Astrocyte (in vitro differentiated cells and primary cell): ENCODE results near the gene ROPN1. TPM values are rescaled to one million over a fixed set of nuclear protein-coding genes. Genes with fewer than 3 reads are reported as not detected.

ENCODE experiments used
- DNase-seq: peaks from one replicate; pipeline ENCODE4 v3.0.0-alpha.2; 2010; ENCODE audit warnings: low read depth
- FAIRE-seq: peaks from 2 replicates; lab custom pipeline; 2011; peaks lifted over from hg19 to GRCh38; lab: Jason Lieb, UNC
- H2AFZ ChIP-seq: 2 replicates; pipeline ENCODE4 v1.6.0; 2012; ENCODE audit warnings: low read depth, low read length, inconsistent platforms
- H3K27ac ChIP-seq: 2 replicates; pipeline ENCODE4 v1.5.1; 2011; ENCODE audit warnings: low read depth, low read length, inconsistent platforms
- H3K27me3 ChIP-seq: 2 replicates; pipeline ENCODE4 v1.6.0; 2011; ENCODE audit warnings: low read length, inconsistent platforms; ENCODE audit not compliant: insufficient read depth
- H3K36me3 ChIP-seq: 2 replicates; pipeline ENCODE4 v1.5.1; 2011; ENCODE audit warnings: low read length, inconsistent platforms; ENCODE audit not compliant: insufficient read depth
- H3K4me1 ChIP-seq: 2 replicates; pipeline ENCODE4 v1.5.1; 2011; ENCODE audit warnings: low read length, inconsistent platforms; ENCODE audit not compliant: insufficient read depth
- H3K4me2 ChIP-seq: 2 replicates; pipeline ENCODE4 v1.6.0; 2012; ENCODE audit warnings: low read length, inconsistent platforms
- H3K4me3 ChIP-seq: 2 replicates; pipeline ENCODE4 v1.5.1; 2011; ENCODE audit warnings: low read depth, mild to moderate bottlenecking, low read length, inconsistent platforms; ENCODE audit not compliant: insufficient read depth
- H3K79me2 ChIP-seq: 2 replicates; pipeline ENCODE4 v1.6.0; 2012; ENCODE audit warnings: mild to moderate bottlenecking, low read length, inconsistent platforms; ENCODE audit not compliant: insufficient read depth
- H3K9ac ChIP-seq: 2 replicates; pipeline ENCODE4 v1.6.0; 2012; ENCODE audit warnings: mild to moderate bottlenecking, low read length, inconsistent platforms
- H3K9me3 ChIP-seq: 2 replicates; pipeline ENCODE4 v1.5.1; 2012; ENCODE audit warnings: low read depth, mild to moderate bottlenecking, low read length, inconsistent platforms; ENCODE audit not compliant: insufficient read depth
- H4K20me1 ChIP-seq: 2 replicates; pipeline ENCODE4 v1.6.0; 2012; ENCODE audit warnings: low read length, inconsistent platforms; ENCODE audit not compliant: insufficient read depth
- H3K27ac Mint-ChIP-seq: one replicate; pipeline ENCODE4 v1.8.0; 2021; ENCODE audit warnings: mild to moderate bottlenecking, mixed read lengths; ENCODE audit not compliant: unreplicated experiment
- H3K27me3 Mint-ChIP-seq: one replicate; pipeline ENCODE4 v1.8.0; 2021; ENCODE audit warnings: low read depth, mixed read lengths; ENCODE audit not compliant: unreplicated experiment
- H3K36me3 Mint-ChIP-seq: one replicate; pipeline ENCODE4 v1.8.0; 2021; ENCODE audit warnings: low read depth, mixed read lengths; ENCODE audit not compliant: unreplicated experiment
- H3K4me1 Mint-ChIP-seq: one replicate; pipeline ENCODE4 v1.8.0; 2021; ENCODE audit warnings: low read depth, mixed read lengths; ENCODE audit not compliant: unreplicated experiment
- H3K4me3 Mint-ChIP-seq: one replicate; pipeline ENCODE4 v1.8.0; 2021; ENCODE audit warnings: mild to moderate bottlenecking, moderate library complexity, mixed read lengths; ENCODE audit not compliant: unreplicated experiment
- H3K9me3 Mint-ChIP-seq: one replicate; pipeline ENCODE4 v1.8.0; 2021; ENCODE audit warnings: mild to moderate bottlenecking, mixed read lengths; ENCODE audit not compliant: unreplicated experiment
- CTCF ChIP-seq: IDR thresholded peaks from 2 replicates; pipeline ENCODE4 v1.5.1; 2011; ENCODE audit warnings: low read depth, mild to moderate bottlenecking, inconsistent platforms, low read length, moderate library complexity; ENCODE audit not compliant: insufficient read depth
- EZH2 ChIP-seq: IDR thresholded peaks from 2 replicates; pipeline ENCODE4 v1.6.1; 2012; ENCODE audit warnings: mild to moderate bottlenecking, low read length, inconsistent platforms; ENCODE audit not compliant: insufficient read depth
- total RNA-seq: library from RNA; stranded (reverse); gene quantifications from 2 replicates; pipeline ENCODE4 v1.2.1, GENCODE V29; 2021

Gene ROPN1
- total RNA-seq, 1 donor from 2014 or later = not detected

GRCh38 chr3:123920868-123921267 lies 71.1 kb downstream of the ROPN1 start:
- H3K9me3 Mint-ChIP-seq = peaks cover 27% of the 10 kb centered on the region
- no peak overlapping the region for H2AFZ ChIP-seq
- no peaks in the 10 kb centered on the region for H3K27me3 Mint-ChIP-seq
- no peak overlapping the region for H3K27ac Mint-ChIP-seq
- DNase-seq (peak; percentile 5), FAIRE-seq (no peak)
- no peak for TF ChIP-seq EZH2
- TF ChIP-seq CTCF = no peak
- H3K4me1 Mint-ChIP-seq = peaks cover 5% of the 10 kb centered on the region
- H3K36me3 ChIP-seq = peaks cover 26% of the 10 kb centered on the region
- no peaks in the 10 kb centered on the region for H3K4me1 ChIP-seq
- no peaks in the 10 kb centered on the region for H4K20me1 ChIP-seq
- H3K4me2 ChIP-seq = no peak overlapping the region
- peaks cover 3% of the 10 kb centered on the region for H3K9me3 ChIP-seq
- peaks cover 38% of the 10 kb centered on the region for H3K36me3 Mint-ChIP-seq
- peaks cover 4% of the 10 kb centered on the region for H3K79me2 ChIP-seq
- no peak overlapping the region for H3K4me3 ChIP-seq
- no peak overlapping the region for H3K9ac ChIP-seq
- H3K27me3 ChIP-seq = no peaks in the 10 kb centered on the region
- no peak overlapping the region for H3K27ac ChIP-seq
- H3K4me3 Mint-ChIP-seq = no peak overlapping the region

GRCh38 chr3:123920383-123920782 lies 71.5 kb downstream of the ROPN1 start:
- Histone ChIP-seq H3K4me1 (no peaks in the 10 kb centered on the region), H3K27ac (no peak overlapping the region), H2AFZ (no peak overlapping the region), H3K4me3 (no peak overlapping the region), H3K9me3 (peaks cover 3% of the 10 kb centered on the region), H3K4me2 (no peak overlapping the region), H3K9ac (no peak overlapping the region), H4K20me1 (no peaks in the 10 kb centered on the region), H3K79me2 (peaks cover 4% of the 10 kb centered on the region), H3K36me3 (peaks cover 28% of the 10 kb centered on the region), H3K27me3 (no peaks in the 10 kb centered on the region)
- Mint-ChIP-seq H3K9me3 (peaks cover 27% of the 10 kb centered on the region), H3K4me3 (no peak overlapping the region), H3K27ac (no peak overlapping the region), H3K27me3 (no peaks in the 10 kb centered on the region), H3K36me3 (peaks cover 38% of the 10 kb centered on the region), H3K4me1 (peaks cover 5% of the 10 kb centered on the region)
- DNase-seq (no peak), FAIRE-seq (no peak)
- no peak for TF ChIP-seq EZH2
- TF ChIP-seq CTCF = no peak

DNA sequence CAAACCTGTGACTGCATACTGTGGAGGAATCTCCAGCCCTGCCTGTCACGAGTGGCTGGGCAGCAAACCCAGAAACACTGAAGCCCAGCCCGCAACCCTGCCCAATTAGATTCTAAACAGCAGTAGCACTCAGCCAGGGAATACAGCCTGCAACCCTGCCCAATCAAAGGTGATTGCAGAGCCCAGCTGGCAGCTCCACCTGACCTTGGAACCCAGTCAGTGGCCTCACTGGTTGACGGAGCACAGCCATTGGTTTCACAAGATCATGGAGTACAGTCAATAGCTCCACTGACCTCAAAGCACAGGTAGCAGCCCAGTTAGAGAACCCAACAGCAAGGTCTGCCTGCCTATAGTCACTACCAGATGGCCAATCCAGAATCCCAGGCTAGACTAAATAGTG lies 72.6 kb downstream of the ROPN1 start:
- Histone ChIP-seq H3K27me3 (no peaks in the 10 kb centered on the region), H3K4me2 (no peak overlapping the region), H3K36me3 (peaks cover 34% of the 10 kb centered on the region), H4K20me1 (no peaks in the 10 kb centered on the region), H3K4me1 (no peaks in the 10 kb centered on the region), H3K27ac (no peak overlapping the region), H2AFZ (no peak overlapping the region), H3K4me3 (no peak overlapping the region), H3K9me3 (peaks cover 3% of the 10 kb centered on the region), H3K79me2 (peaks cover 4% of the 10 kb centered on the region), H3K9ac (no peak overlapping the region)
- Mint-ChIP-seq H3K4me3 (no peak overlapping the region), H3K27ac (no peak overlapping the region), H3K36me3 (peaks cover 34% of the 10 kb centered on the region), H3K4me1 (peaks cover 5% of the 10 kb centered on the region), H3K27me3 (no peaks in the 10 kb centered on the region), H3K9me3 (peaks cover 27% of the 10 kb centered on the region)
- no peak for FAIRE-seq
- DNase-seq = no peak
- TF ChIP-seq CTCF = no peak

Other genes with a start within 250 kb of the ROPN1 start
- gene MYLK, start 107.8 kb downstream of the ROPN1 start, total RNA-seq = 50.5 and 53.6 TPM in 2 replicates
- gene CCDC14, start 30.9 kb downstream of the ROPN1 start, total RNA-seq = 34.6 and 35.8 TPM in 2 replicates
- gene KALRN, start 41.2 kb upstream of the ROPN1 start, total RNA-seq = 28.6 and 29.2 TPM in 2 replicates